ENCODE measurements around the gene TAF10. TPM values are rescaled to one million over a fixed set of nuclear protein-coding genes. Genes with fewer than 3 reads are reported as not detected.

TAF10 gene
- total and polyA plus RNA-seq, 4 donors = 10.5 to 58.1 (median 31.5) TPM

DNA sequence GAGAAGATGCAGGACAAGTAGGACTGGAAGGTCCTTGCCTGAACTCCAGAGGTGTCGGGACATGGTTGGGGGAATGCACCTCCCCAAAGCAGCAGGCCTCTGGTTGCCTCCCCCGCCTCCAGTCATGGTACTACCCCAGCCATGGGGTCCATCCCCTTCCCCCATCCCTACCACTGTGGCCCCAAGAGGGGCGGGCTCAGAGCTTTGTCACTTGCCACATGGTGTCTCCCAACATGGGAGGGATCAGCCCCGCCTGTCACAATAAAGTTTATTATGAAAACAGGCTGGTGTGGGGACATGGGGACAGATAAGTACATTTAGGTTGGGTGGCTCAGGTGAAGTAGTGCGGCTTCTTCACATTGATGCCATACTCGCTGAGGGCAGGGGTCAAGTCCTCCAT lies 1.4 kb downstream of the TAF10 start:
- Histone ChIP-seq H3K4me1 (ENCODE audit: control insufficient read depth in 4 of 4, insufficient read depth in 4 of 4, low read length in 3 of 4) (peaks cover 2 to 36% (median 27%) of the 10 kb centered on the region in 4 donors), H3K27me3 (ENCODE audit: control insufficient read depth in 4 of 4, insufficient read depth in 4 of 4, low read length in 3 of 4) (no peaks in the 10 kb centered on the region), H3K9ac (ENCODE audit: low read depth in 1 of 2, low read length in 2 of 2) (no peak overlapping the region), H3K27ac (ENCODE audit: low read depth in 1 of 2, low read length in 2 of 2) (no peak overlapping the region), H3K9me3 (ENCODE audit: control insufficient read depth in 4 of 4, low read length in 3 of 4) (no peaks in the 10 kb centered on the region), H3K4me3 (ENCODE audit: low read depth in 1 of 3, low read length in 3 of 3) (no peak overlapping the region), H3K36me3 (ENCODE audit: control insufficient read depth in 4 of 4, insufficient read depth in 3 of 4, low read depth in 1 of 4, low read length in 3 of 4) (peaks cover 14 to 39% (median 36%) of the 10 kb centered on the region in 4 donors)
- TF ChIP-seq, protein P1, sequence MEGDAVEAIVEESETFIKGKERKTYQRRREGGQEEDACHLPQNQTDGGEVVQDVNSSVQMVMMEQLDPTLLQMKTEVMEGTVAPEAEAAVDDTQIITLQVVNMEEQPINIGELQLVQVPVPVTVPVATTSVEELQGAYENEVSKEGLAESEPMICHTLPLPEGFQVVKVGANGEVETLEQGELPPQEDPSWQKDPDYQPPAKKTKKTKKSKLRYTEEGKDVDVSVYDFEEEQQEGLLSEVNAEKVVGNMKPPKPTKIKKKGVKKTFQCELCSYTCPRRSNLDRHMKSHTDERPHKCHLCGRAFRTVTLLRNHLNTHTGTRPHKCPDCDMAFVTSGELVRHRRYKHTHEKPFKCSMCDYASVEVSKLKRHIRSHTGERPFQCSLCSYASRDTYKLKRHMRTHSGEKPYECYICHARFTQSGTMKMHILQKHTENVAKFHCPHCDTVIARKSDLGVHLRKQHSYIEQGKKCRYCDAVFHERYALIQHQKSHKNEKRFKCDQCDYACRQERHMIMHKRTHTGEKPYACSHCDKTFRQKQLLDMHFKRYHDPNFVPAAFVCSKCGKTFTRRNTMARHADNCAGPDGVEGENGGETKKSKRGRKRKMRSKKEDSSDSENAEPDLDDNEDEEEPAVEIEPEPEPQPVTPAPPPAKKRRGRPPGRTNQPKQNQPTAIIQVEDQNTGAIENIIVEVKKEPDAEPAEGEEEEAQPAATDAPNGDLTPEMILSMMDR (IDR thresholded peaks at IDR 0.05; ENCODE audit: low read depth, low read length, missing input control) = no peak
- TF ChIP-seq JUND (IDR thresholded peaks at IDR 0.05) (no peak), ZBTB33 (IDR thresholded peaks at IDR 0.05) (no peak), SP1 (IDR thresholded peaks at IDR 0.05) (no peak), EGR1 (IDR thresholded peaks at IDR 0.05; ENCODE audit: low read depth in 2 of 2) (no peak), YY1 (IDR thresholded peaks at IDR 0.05) (no peak), NR2F2 (IDR thresholded peaks at IDR 0.05) (no peak), HNF4G (IDR thresholded peaks at IDR 0.05) (no peak), HNF4A (conservative IDR thresholded peaks at IDR 0.05) (no peak), REST (IDR thresholded peaks at IDR 0.05) (no peak), RAD21 (IDR thresholded peaks at IDR 0.05) (no peak), GABPA (IDR thresholded peaks at IDR 0.05 in 1 of 2, conservative IDR thresholded peaks at IDR 0.05 in 1 of 2) (no peak), FOXA2 (IDR thresholded peaks at IDR 0.05) (no peak), FOXA1 (IDR thresholded peaks at IDR 0.05) (no peak), ATF3 (IDR thresholded peaks at IDR 0.05) (no peak), TAF1 (conservative IDR thresholded peaks at IDR 0.05) (no peak), RXRA (IDR thresholded peaks at IDR 0.05) (no peak)
- TF ChIP-seq, protein P2, sequence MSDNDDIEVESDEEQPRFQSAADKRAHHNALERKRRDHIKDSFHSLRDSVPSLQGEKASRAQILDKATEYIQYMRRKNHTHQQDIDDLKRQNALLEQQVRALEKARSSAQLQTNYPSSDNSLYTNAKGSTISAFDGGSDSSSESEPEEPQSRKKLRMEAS (IDR thresholded peaks at IDR 0.05) = no peak
- 95% methylated on average over 6 of the region's 6 CpGs for WGBS
- no peak for DNase-seq (ENCODE audit: low spot score)
